Natural killer cell (primary cell): ENCODE data around the gene KSR1. TPM values are rescaled to one million over a fixed set of nuclear protein-coding genes. Genes with fewer than 3 reads are reported as not detected.

Experiments
- ATAC-seq, 3 donors: fragments of 150-1000 bp in 2 of 3; fragments of 200-7000 bp in 1 of 3; cut with Tn5 transposase; 1 replicate in 1 of 3; 2 replicates in 2 of 3; pipeline ENCODE4 v1.10.0; 2021; ENCODE audit warnings: mild to moderate bottlenecking in 2 of 3, moderate library complexity in 2 of 3
- DNase-seq, 2 donors: peaks; one replicate each; pipeline versions ENCODE4 v3.0.0 to v3.0.0-alpha.2; 2013 to 2021; ENCODE audit warnings: mixed read lengths in 1 of 2
- H3K27ac ChIP-seq: one replicate; pipeline ENCODE4 v1.5.1; 2013; ENCODE audit warnings: mild to moderate bottlenecking, low read length
- H3K27me3 ChIP-seq: one replicate; pipeline ENCODE4 v1.6.1; 2013; ENCODE audit warnings: low read length; ENCODE audit not compliant: control insufficient read depth, insufficient read depth
- H3K36me3 ChIP-seq: one replicate; pipeline ENCODE4 v1.6.1; 2013; ENCODE audit warnings: low read length; ENCODE audit not compliant: control insufficient read depth, insufficient read depth
- H3K4me1 ChIP-seq: one replicate; pipeline ENCODE4 v1.6.1; 2013; ENCODE audit warnings: low read length; ENCODE audit not compliant: control insufficient read depth, insufficient read depth
- H3K4me3 ChIP-seq: one replicate; pipeline ENCODE4 v1.5.1; 2013; ENCODE audit warnings: low read length
- H3K9me3 ChIP-seq: one replicate; pipeline ENCODE4 v1.6.1; 2013; ENCODE audit warnings: low read length; ENCODE audit not compliant: control insufficient read depth, insufficient read depth
- H3K27ac Mint-ChIP-seq, 2 donors: one replicate each; pipeline ENCODE4 v1.8.0; 2022; ENCODE audit warnings: mild to moderate bottlenecking in 2 of 2, mixed read lengths in 2 of 2, moderate library complexity in 1 of 2
- H3K27me3 Mint-ChIP-seq, 2 donors: one replicate each; pipeline ENCODE4 v1.8.0; 2022; ENCODE audit warnings: low read depth in 2 of 2, mixed read lengths in 2 of 2
- H3K36me3 Mint-ChIP-seq: one replicate; pipeline ENCODE4 v1.8.0; 2022; ENCODE audit warnings: mixed read lengths
- H3K4me1 Mint-ChIP-seq, 2 donors: one replicate each; pipeline ENCODE4 v1.8.0; 2022; ENCODE audit warnings: mixed read lengths in 2 of 2
- H3K4me3 Mint-ChIP-seq: one replicate; pipeline ENCODE4 v1.8.0; 2022; ENCODE audit warnings: mild to moderate bottlenecking, moderate library complexity, mixed read lengths
- H3K9me3 Mint-ChIP-seq, 2 donors: one replicate each; pipeline ENCODE4 v1.8.0; 2022; ENCODE audit warnings: mixed read lengths in 2 of 2
- WGBS: methylation state at CpG from one replicate; pipeline ENCODE4 v1.1.7; 2013; ENCODE audit warnings: missing lambda C conversion rate; ENCODE audit not compliant: insufficient coverage; 5-methylcytosine and 5-hydroxymethylcytosine counted together
- intact Hi-C: fragments of 100-400 bp; cut with micrococcal nuclease; formaldehyde crosslinking; loops from one replicate; pipeline ENCODE4 v1.14.2; 2022
- total RNA-seq, 4 donors: library from RNA; stranded (reverse); fragments of 120-200 nt in 1 of 4; gene quantifications; one replicate each; pipeline versions ENCODE4 v1.2.3 to v1.2.4, GENCODE V29; 2013 to 2022
- TF ChIP-seq, protein P1 (sequence below): fragments of 200-600 bp; IDR thresholded peaks from one replicate; pipeline ENCODE4 v1.8.0; 2022; ENCODE audit warnings: antibody characterized with exemption

Gene KSR1
- total RNA-seq, 3 donors from 2014 or later (not counting 1 experiment from before 2014, with no cell fraction given) = 46.4 to 63.1 (median 59.2) TPM

- intact Hi-C loops = no loop called here
- no peaks in the 10 kb centered on the region for H3K4me1 Mint-ChIP-seq
- Histone ChIP-seq H3K9me3 (no peaks in the 10 kb centered on the region), H3K27ac (no peak overlapping the region), H3K4me3 (no peak overlapping the region), H3K4me1 (no peaks in the 10 kb centered on the region), H3K27me3 (no peaks in the 10 kb centered on the region), H3K36me3 (peaks cover 13% of the 10 kb centered on the region)
- no peak for DNase-seq
- H3K9me3 Mint-ChIP-seq = no peaks in the 10 kb centered on the region
- no peak for ATAC-seq
- no peak overlapping the region for H3K4me3 Mint-ChIP-seq
- H3K36me3 Mint-ChIP-seq = no peaks in the 10 kb centered on the region
- TF ChIP-seq, protein P1, sequence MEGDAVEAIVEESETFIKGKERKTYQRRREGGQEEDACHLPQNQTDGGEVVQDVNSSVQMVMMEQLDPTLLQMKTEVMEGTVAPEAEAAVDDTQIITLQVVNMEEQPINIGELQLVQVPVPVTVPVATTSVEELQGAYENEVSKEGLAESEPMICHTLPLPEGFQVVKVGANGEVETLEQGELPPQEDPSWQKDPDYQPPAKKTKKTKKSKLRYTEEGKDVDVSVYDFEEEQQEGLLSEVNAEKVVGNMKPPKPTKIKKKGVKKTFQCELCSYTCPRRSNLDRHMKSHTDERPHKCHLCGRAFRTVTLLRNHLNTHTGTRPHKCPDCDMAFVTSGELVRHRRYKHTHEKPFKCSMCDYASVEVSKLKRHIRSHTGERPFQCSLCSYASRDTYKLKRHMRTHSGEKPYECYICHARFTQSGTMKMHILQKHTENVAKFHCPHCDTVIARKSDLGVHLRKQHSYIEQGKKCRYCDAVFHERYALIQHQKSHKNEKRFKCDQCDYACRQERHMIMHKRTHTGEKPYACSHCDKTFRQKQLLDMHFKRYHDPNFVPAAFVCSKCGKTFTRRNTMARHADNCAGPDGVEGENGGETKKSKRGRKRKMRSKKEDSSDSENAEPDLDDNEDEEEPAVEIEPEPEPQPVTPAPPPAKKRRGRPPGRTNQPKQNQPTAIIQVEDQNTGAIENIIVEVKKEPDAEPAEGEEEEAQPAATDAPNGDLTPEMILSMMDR = no peak
- 93% methylated on average over 3 of the region's 3 CpGs for WGBS
- H3K27ac Mint-ChIP-seq = no peak overlapping the region
- H3K27me3 Mint-ChIP-seq = no peaks in the 10 kb centered on the region
Measured at GRCh38 chr17:27590864-27591263, 134.6 kb downstream of the KSR1 start.

DNA sequence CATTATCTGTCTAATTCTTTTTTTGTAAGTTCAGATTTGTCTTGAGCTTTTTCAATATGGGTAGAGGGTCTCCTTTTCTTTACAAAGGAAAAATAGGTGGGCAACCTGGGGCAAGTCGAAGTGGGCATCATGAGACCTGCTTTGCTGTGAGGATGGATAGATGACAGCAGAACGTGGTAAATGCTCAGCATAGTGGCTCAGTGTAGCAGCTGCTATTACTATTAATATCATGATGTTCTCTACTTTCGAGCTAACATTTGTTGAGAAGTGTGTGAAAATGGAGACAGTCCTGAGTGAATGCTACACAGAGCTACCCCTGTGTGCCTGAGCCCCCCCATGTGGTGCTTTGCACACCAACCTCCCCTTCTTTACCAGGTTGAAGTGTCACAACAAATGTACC is 135.7 kb downstream of the KSR1 start:
- no peak for ATAC-seq
- intact Hi-C loops = no loop called here
- Histone ChIP-seq H3K4me1 (no peaks in the 10 kb centered on the region), H3K9me3 (no peaks in the 10 kb centered on the region), H3K4me3 (no peak overlapping the region), H3K27me3 (no peaks in the 10 kb centered on the region), H3K27ac (no peak overlapping the region), H3K36me3 (peaks cover 10% of the 10 kb centered on the region)
- Mint-ChIP-seq H3K9me3 (no peaks in the 10 kb centered on the region), H3K4me1 (no peaks in the 10 kb centered on the region), H3K27me3 (no peaks in the 10 kb centered on the region), H3K36me3 (no peaks in the 10 kb centered on the region), H3K27ac (no peak overlapping the region), H3K4me3 (no peak overlapping the region)
- DNase-seq = no peak
- 81% methylated on average over 3 of the region's 3 CpGs for WGBS
- TF ChIP-seq, protein P1 = no peak

DNA sequence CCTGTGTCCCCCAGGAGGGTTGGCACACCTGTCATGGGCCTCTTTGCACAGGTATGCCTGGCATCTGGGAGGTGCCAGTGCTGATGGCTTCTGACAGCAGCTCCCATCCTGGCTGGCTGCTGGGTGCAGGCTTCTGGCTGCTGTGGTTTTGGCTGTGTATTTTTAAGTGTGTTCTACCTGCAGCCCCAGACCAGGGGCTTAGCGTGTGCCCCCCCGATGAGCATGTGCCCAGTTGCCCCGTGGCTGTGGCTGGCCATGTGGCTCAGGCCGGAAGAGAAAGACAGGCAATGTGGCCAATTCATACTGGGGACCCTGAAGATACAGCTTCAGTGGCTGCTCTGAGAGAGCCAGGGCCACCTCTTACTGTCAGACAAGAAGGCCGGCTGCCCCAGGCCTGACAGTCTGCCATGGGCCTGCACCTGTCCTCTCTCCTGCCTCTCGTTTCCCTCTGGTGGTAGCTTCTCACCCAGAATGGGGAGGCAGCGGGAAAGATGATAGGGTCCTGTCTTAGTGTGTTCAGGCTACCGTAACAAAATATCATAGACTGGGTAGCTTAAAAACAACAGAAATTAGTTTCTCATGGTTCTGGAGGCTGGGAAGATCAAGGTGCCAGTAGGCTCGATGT is 137.1 kb downstream of the KSR1 start:
- Histone ChIP-seq H3K27ac (no peak overlapping the region), H3K27me3 (no peaks in the 10 kb centered on the region), H3K36me3 (peaks cover 11% of the 10 kb centered on the region), H3K4me3 (no peak overlapping the region), H3K9me3 (no peaks in the 10 kb centered on the region), H3K4me1 (no peaks in the 10 kb centered on the region)
- intact Hi-C loops = no loop called here
- Mint-ChIP-seq H3K4me1 (no peaks in the 10 kb centered on the region), H3K27ac (no peak overlapping the region), H3K36me3 (no peaks in the 10 kb centered on the region), H3K9me3 (no peaks in the 10 kb centered on the region), H3K4me3 (no peak overlapping the region), H3K27me3 (no peaks in the 10 kb centered on the region)
- TF ChIP-seq, protein P1 = no peak
- ATAC-seq (no peak), DNase-seq (no peak)
- WGBS = 97% methylated on average over 9 of the region's 9 CpGs

GRCh38 chr17:27593857-27594255 is 137.6 kb downstream of the KSR1 start:
- DNase-seq (no peak), ATAC-seq (no peak)
- no peak overlapping the region for H3K27ac Mint-ChIP-seq
- H3K4me3 Mint-ChIP-seq = no peak overlapping the region
- H3K9me3 Mint-ChIP-seq = no peaks in the 10 kb centered on the region
- Histone ChIP-seq H3K4me1 (no peaks in the 10 kb centered on the region), H3K27me3 (no peaks in the 10 kb centered on the region), H3K36me3 (peaks cover 11% of the 10 kb centered on the region), H3K27ac (no peak overlapping the region), H3K4me3 (no peak overlapping the region), H3K9me3 (no peaks in the 10 kb centered on the region)
- no peaks in the 10 kb centered on the region for H3K4me1 Mint-ChIP-seq
- no peaks in the 10 kb centered on the region for H3K36me3 Mint-ChIP-seq
- 83% methylated on average over 3 of the region's 3 CpGs for WGBS
- TF ChIP-seq, protein P1 = no peak
- H3K27me3 Mint-ChIP-seq = no peaks in the 10 kb centered on the region
- intact Hi-C loops = no loop called here
